ENCODE results near the gene DUSP5. TPM values are rescaled to one million over a fixed set of nuclear protein-coding genes. Genes with fewer than 3 reads are reported as not detected.

DUSP5 gene, protein sequence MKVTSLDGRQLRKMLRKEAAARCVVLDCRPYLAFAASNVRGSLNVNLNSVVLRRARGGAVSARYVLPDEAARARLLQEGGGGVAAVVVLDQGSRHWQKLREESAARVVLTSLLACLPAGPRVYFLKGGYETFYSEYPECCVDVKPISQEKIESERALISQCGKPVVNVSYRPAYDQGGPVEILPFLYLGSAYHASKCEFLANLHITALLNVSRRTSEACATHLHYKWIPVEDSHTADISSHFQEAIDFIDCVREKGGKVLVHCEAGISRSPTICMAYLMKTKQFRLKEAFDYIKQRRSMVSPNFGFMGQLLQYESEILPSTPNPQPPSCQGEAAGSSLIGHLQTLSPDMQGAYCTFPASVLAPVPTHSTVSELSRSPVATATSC
- 0.34 and 1.5 TPM in 2 replicates for total RNA-seq (ENCODE audit: low replicate concordance)

DNA sequence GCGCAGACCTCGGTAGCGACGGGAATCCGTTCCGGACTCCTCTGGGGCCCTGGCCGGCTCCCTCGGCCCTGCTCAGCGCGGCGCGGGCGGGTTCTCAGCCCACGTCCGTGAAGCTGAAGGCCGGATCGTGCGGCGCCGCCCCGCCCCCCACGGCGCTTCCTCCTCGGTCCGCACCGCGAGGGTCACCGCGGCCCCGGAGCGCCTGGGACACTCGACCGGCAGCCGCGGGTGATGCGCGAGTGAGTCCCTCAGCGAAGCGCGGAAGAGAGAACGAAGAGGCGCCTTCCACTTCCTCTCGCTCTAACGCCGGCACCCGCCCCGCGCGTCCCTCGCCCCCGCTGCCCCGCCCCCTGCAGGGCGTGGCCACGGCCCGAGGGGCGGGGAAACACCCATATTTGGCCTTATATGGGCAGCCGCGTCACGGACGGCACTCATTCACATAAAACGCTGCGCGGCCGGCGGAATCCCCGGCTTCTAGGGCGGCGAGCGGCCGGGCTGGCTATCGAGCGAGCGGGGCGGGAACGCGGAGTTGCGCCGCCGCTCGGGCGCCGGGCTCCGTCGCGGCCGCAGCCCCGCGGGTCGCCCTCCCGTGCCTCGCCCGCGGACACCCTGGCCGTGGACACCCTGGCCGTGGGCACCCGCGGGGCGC is at the start of gene DUSP5:
Gene DUSP5 (plus strand): TSS at position 470 of the 649 bp plus-strand sequence. CDS start 215 bp downstream, outside the sequence.
- TF ChIP-seq, protein P1, sequence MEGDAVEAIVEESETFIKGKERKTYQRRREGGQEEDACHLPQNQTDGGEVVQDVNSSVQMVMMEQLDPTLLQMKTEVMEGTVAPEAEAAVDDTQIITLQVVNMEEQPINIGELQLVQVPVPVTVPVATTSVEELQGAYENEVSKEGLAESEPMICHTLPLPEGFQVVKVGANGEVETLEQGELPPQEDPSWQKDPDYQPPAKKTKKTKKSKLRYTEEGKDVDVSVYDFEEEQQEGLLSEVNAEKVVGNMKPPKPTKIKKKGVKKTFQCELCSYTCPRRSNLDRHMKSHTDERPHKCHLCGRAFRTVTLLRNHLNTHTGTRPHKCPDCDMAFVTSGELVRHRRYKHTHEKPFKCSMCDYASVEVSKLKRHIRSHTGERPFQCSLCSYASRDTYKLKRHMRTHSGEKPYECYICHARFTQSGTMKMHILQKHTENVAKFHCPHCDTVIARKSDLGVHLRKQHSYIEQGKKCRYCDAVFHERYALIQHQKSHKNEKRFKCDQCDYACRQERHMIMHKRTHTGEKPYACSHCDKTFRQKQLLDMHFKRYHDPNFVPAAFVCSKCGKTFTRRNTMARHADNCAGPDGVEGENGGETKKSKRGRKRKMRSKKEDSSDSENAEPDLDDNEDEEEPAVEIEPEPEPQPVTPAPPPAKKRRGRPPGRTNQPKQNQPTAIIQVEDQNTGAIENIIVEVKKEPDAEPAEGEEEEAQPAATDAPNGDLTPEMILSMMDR (IDR thresholded peaks at IDR 0.05) = no peak
- TF ChIP-seq EZH2phosphoT487 (IDR thresholded peaks at IDR 0.05) = peak; percentile 46
- TF ChIP-seq EZH2 (IDR thresholded peaks at IDR 0.05) = peak; percentile 23
- peak; percentile 98 for DNase-seq (ENCODE audit: low spot score)
- H3K79me2 ChIP-seq (ENCODE audit: low read depth) = no peaks in the 10 kb centered on the region
- H2AFZ ChIP-seq (replicated peaks) = peak within 1 kb of the TSS; percentile 96
- Mint-ChIP-seq H3K27me3 (ENCODE audit: insufficient read depth, low read depth) (peaks cover 23% of the 10 kb centered on the region), H3K4me3 (peak within 1 kb of the TSS; percentile 95), H3K9me3 (peaks cover 2% of the 10 kb centered on the region), H3K36me3 (no peaks in the 10 kb centered on the region), H3K4me1 (peaks cover 55% of the 10 kb centered on the region), H3K27ac (peak within 1 kb of the TSS; percentile 86)
- no peaks in the 10 kb centered on the region for H3K36me3 ChIP-seq
- H4K20me1 ChIP-seq (ENCODE audit: low read depth) = peaks cover 13% of the 10 kb centered on the region
- H3K9ac ChIP-seq = no peak within 1 kb of the TSS
- peaks cover 40% of the 10 kb centered on the region for H3F3A ChIP-seq (ENCODE audit: low read depth)
- H3K4me1 ChIP-seq = peaks cover 45% of the 10 kb centered on the region
- H3K27me3 ChIP-seq = peaks cover 58% of the 10 kb centered on the region
- peak within 1 kb of the TSS; percentile 88 for H3K4me2 ChIP-seq
- H3K4me3 ChIP-seq = peak within 1 kb of the TSS; percentile 87
- no peak within 1 kb of the TSS for H3K27ac ChIP-seq
- no peaks in the 10 kb centered on the region for H3K9me3 ChIP-seq (ENCODE audit: low read depth)

DNA sequence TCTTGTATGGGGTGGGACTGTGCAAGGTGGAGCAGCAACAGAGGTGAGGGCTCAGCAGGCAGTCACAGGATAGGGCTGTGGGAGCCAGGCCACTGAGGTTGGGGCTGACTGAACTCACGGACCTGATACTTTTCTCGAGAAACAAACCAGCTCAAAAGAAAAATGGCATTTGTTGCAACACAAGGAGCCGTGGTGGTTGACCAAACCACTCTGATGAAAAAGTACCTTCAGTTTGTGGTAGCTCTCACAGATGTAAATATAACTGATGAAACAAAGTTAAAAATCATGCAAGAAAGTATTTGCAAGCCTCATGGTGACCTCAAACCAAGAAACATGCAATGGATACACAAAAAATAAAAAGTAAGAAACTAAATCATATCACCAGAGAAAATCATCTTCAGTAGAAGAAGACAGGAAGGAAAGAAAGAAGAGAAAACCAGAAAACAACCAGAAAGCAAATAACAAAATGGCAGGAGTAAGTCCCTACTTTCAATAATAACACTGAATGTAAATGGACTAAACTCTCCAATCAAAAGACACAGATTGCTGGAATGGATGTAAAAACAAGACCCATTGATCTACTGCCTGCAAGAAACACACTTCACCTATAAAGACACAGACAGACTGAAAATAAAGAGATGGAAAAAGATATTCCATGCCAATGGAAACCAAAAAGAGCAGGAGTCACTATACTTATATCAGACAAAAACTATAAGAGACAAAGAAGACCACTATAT is 48.9 kb upstream of the DUSP5 start:
- no peak overlapping the region for H3K4me2 ChIP-seq
- peaks cover 1% of the 10 kb centered on the region for H3K4me1 ChIP-seq
- H3K4me3 Mint-ChIP-seq = no peak overlapping the region
- H3K36me3 ChIP-seq = no peaks in the 10 kb centered on the region
- no peaks in the 10 kb centered on the region for H3K27me3 ChIP-seq
- H3K27me3 Mint-ChIP-seq (ENCODE audit: insufficient read depth, low read depth) = peaks cover 5% of the 10 kb centered on the region
- no peak for TF ChIP-seq EZH2phosphoT487 (IDR thresholded peaks at IDR 0.05)
- TF ChIP-seq EZH2 (IDR thresholded peaks at IDR 0.05) = no peak
- TF ChIP-seq, protein P1 (IDR thresholded peaks at IDR 0.05) = no peak
- H3K4me1 Mint-ChIP-seq = no peaks in the 10 kb centered on the region
- no peaks in the 10 kb centered on the region for H3K9me3 Mint-ChIP-seq
- H4K20me1 ChIP-seq (ENCODE audit: low read depth) = no peaks in the 10 kb centered on the region
- H3K36me3 Mint-ChIP-seq = no peaks in the 10 kb centered on the region
- no peaks in the 10 kb centered on the region for H3K9me3 ChIP-seq (ENCODE audit: low read depth)
- H3K27ac ChIP-seq = no peak overlapping the region
- H3K79me2 ChIP-seq (ENCODE audit: low read depth) = no peaks in the 10 kb centered on the region
- no peak overlapping the region for H2AFZ ChIP-seq (replicated peaks)
- H3F3A ChIP-seq (ENCODE audit: low read depth) = no peaks in the 10 kb centered on the region
- no peak overlapping the region for H3K9ac ChIP-seq
- DNase-seq (ENCODE audit: low spot score) = no peak
- no peak overlapping the region for H3K27ac Mint-ChIP-seq
- no peak overlapping the region for H3K4me3 ChIP-seq

DNA sequence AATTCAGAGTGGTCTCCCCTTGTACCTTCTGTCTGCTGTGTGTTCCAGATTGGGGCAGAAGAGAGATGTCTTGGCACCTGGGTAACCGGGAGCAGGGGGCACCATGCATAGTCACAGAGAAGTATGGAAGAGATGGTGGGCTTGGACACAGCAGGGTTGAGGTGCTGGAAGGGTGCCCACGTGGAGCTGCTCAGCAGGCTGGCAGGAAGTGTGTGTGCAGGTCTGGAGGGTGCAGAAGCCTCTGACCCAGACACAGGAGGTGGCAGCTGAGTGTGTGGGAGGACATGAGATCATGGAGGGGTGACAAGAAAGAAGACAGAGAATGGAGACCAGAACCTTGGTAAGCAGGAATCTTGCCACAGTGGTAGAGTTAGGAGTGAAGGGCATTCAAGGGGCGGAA is 42.3 kb upstream of the DUSP5 start:
- Mint-ChIP-seq H3K4me1 (peaks cover 11% of the 10 kb centered on the region), H3K27me3 (ENCODE audit: insufficient read depth, low read depth) (peaks cover 3% of the 10 kb centered on the region), H3K4me3 (no peak overlapping the region), H3K36me3 (no peaks in the 10 kb centered on the region), H3K9me3 (no peaks in the 10 kb centered on the region), H3K27ac (peak overlapping the region; percentile 61)
- H4K20me1 ChIP-seq (ENCODE audit: low read depth) = no peaks in the 10 kb centered on the region
- no peak overlapping the region for H2AFZ ChIP-seq (replicated peaks)
- no peaks in the 10 kb centered on the region for H3F3A ChIP-seq (ENCODE audit: low read depth)
- no peak for DNase-seq (ENCODE audit: low spot score)
- no peak overlapping the region for H3K27ac ChIP-seq
- H3K36me3 ChIP-seq = no peaks in the 10 kb centered on the region
- no peak for TF ChIP-seq EZH2phosphoT487 (IDR thresholded peaks at IDR 0.05)
- no peak for TF ChIP-seq EZH2 (IDR thresholded peaks at IDR 0.05)
- TF ChIP-seq, protein P1 (IDR thresholded peaks at IDR 0.05) = no peak
- H3K79me2 ChIP-seq (ENCODE audit: low read depth) = no peaks in the 10 kb centered on the region
- H3K4me1 ChIP-seq = no peaks in the 10 kb centered on the region
- no peaks in the 10 kb centered on the region for H3K27me3 ChIP-seq
- no peak overlapping the region for H3K9ac ChIP-seq
- no peaks in the 10 kb centered on the region for H3K9me3 ChIP-seq (ENCODE audit: low read depth)
- H3K4me3 ChIP-seq = no peak overlapping the region
- H3K4me2 ChIP-seq = no peak overlapping the region

Data from neural progenitor cell (in vitro differentiated cells).